HG03469 (cell line): Measurements from ENCODE around the gene DIDO1.
"Not testable (repeated sequence)": the region's sequence is repeated elsewhere in the genome, so short reads cannot be mapped to it uniquely, and the experiment has no call there.

ENCODE experiments used
- ATAC-seq: cut with Tn5 transposase; IDR thresholded peaks from one replicate; pipeline ENCODE4 v1.9.1; 2021; ENCODE audit warnings: mild to moderate bottlenecking, moderate library complexity, moderate number of reproducible peaks; ENCODE audit not compliant: unreplicated experiment

DIDO1 gene

GRCh38 chr20:62882426-62882825, 43.9 kb downstream of the DIDO1 start:
- no peak for ATAC-seq

DNA sequence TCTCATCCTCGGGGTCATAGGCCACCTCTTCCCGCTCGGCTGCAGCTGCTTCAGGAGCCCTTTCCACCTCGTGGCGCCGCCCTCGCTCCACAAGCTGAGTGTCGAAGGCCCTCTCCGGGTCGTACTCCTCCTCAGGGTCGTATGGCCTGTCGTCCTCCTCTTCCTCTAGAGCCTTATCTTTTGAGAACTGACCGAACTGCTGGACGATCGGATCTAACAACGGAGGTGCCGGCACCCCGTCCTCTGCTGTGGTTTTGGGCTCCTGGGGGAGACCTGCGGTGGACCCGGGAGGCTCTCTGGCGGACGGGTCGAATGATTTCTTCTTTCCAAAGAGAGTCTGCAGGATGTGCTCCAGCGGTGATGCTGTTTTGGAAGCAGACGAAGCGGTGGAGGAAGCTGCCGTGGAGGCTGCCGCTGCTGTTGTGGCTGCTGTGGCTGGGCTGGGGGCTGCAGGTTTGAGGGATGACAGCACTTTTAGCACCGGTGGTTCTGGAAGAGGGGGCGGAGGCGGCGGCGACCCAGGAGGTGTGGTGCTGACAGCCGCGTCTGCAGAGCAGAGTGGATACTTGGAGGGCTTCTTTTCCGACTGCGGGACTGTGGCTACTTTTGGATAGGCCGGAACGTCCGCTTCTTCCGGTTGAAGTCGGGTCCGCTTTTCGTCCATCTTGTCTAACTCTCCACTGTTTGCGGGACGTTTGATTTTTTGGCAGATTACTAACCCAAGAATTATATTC, 44.5 kb downstream of the DIDO1 start:
- ATAC-seq, result no peak

DNA sequence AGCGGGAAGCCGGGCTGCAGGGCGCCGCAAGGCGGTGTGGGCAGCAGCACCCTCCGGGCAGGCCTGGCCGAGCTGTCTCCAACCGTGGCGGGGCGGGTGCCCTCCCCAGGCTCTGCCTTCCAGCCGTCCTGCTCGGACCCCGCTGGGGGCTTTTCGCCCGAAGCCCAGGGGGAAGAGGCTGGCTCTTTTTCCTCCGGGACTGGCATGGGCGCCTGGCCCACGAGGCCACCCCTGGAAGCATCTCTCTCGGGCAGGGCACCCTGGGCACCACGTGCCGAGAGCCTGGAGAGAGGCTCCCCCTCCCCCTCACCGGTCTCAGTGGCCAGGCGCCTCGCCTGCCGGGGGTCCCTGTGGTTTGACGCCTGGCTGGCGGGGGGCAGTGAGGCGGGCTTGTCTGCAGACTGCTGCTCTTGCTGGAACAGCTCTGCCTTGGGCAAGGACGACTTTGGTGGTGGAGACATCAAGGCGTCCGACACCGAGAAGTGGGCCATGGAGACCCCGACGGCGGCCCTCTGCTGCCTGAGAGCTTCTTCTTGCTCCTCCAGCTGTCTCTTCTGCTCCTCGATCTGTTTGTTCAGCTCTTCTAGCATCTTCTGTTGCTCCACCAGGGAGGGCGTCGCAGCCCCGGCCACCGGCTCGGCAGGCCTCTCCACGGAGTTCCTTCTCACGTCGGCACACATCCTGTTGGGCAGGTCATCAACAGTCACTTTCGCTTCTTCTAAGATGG, 45.2 kb downstream of the DIDO1 start:
- no peak for ATAC-seq

- no peak for ATAC-seq
These were observed 46.0 kb downstream of the DIDO1 start for GRCh38 chr20:62880147-62880934.

DNA sequence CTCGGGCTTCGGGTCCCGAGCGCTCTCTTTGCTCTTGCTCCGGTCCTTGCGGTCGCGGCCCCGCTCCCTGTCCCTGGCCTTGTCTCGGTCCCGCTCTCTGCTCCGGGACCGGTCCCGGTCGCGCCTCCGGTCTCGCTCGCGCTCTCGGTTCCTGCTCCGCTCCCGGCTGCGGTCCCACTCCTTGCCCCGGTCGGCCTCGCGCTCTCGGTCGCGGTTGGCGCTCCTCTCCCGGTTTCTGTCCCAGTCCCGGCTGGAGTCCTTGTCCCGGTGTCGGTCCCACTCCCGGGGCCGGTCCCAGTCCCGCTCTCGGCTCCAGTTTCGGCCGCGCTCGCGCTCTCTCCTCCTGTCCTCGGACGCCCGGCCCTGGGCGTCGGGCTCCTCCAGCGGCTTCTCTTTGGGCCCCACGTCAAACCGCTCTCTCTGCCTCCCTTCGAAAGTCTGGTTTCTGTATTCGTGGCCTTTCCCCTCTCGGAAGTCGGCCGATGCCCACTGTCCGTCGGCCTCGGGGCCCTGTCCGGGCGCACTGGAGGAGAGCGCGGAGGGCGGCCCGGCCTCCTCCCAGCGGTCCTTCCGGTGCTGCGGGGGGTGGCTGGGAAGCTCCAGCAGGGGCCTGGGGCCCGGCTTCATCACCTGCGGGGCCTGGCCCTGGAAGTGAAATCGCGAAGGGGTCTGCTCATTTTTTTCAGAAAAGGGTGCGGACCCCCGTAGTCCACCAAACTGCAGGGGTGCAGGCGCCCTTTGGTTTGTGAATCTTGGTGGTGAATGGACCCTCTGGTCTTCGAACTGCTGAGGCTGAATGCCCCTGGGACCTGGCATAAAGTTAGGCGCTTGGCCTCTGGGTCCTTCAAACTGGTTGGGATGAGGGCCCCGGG, 46.8 kb downstream of the DIDO1 start:
- no peak for ATAC-seq

GRCh38 chr20:62878244-62879038, 47.9 kb downstream of the DIDO1 start:
- no peak for ATAC-seq

DNA sequence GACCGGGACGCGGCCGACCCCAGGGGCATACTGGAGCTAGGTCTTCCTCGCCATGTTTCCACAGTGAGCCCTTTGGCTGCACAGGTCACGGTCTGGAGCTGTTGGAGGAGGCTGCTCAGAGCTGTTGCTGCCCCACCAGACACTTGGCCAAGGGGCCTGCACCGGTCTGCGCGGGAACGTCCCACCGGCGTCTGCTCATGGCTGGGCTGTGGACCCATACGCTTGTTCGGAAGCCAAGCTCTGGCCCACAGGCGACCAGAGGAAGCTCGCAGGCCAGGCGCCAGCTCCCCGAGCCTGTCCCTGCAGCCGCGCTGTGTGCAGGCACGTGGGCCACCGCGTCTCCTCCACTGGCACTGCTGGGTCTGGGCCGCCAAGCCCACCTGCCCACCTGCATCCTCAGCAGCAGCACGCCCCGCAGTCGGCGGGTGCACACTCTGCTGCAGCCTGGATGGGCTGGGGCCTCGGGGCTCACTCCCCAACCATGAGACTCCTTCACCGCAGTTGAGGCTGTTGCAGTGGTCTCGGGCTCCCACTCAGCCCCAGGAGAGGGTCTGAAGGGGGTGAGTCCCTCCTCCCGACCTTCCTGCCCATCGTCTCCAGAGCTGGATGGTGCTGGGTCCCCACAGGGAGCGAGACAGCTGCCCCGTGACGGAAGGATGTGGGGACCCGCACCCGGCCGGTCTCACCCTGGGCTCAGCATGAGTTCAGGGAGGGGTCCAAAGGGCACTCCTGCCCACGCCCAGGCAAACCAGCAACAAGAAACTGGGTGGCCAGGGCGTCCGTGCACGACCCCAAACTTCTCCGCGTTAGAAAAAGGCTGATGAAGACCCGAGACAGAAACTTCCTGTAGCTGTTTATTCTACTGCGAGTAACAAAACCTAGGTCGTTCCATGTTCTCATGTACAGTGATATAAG, 49.1 kb downstream of the DIDO1 start:
- no peak for ATAC-seq

GRCh38 chr20:62876501-62876901, 49.8 kb downstream of the DIDO1 start:
- ATAC-seq, result no peak

GRCh38 chr20:62875419-62876361, 50.6 kb downstream of the DIDO1 start:
- no peak for ATAC-seq

DNA sequence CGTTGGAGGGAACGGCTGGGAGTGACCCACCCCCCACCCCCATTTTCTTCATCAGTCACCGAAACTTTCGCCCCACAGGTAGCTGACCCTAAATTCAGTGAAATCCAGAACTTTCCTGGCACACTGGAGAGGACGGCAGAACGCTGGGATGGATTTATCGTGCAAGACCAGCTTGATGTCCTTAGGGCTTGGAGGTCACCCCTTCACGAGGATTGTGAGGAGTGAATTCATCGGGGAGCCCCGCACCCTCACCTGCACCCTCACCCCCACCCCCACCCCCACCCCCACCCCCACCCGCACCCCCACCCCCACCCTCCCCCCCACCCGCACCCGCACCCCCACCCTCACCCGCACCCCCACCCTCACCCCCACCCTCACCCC, 51.4 kb downstream of the DIDO1 start:
- ATAC-seq, result no peak

- ATAC-seq, result not testable (repeated sequence)
These were observed 52.6 kb downstream of the DIDO1 start for GRCh38 chr20:62873681-62874031.

DNA sequence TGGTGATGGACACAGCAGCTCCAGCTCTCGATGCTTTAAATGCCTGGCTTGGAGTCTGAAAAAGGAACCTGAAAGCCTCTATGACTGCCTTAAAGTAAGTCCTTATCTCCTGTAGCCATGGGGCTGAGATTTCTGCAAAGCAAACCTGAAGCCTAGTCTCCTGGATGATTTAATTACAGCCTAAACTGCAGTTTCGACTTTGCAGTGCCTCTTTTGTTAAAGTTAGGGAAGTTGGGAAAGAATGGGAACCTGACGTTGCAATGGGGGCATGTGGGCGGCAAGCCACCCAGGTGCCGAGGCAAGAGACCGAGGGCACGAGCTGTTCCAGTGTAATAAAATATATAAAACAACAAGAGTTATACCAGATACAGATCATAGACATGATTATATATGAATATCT, 53.0 kb downstream of the DIDO1 start:
- no peak for ATAC-seq

DNA sequence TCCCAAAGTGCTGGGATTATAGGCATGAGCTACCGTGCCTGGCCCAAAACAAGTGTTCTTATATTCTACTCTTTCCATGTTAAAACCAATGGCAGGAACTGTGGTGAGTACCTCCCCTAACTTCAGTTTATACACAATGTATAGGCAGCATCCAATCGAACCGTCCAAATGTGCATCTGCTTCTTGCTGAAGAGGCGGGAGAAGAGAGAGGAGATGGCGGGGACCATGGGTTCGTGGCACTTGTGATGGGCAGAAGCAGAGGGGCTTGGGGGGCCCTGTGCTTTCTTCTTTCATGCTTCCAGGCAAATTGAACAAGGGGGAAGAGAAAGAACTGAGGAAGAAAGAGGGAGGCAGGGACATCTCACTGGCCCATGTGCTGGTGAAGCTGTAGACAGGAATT, 53.4 kb downstream of the DIDO1 start:
- ATAC-seq, result no peak

- no peak for ATAC-seq
These were observed 54.0 kb downstream of the DIDO1 start for GRCh38 chr20:62872184-62872847.

GRCh38 chr20:62864207-62864606, 62.1 kb downstream of the DIDO1 start:
- ATAC-seq, result no peak

GRCh38 chr20:62861726-62862336, 64.5 kb downstream of the DIDO1 start, which contains the start of gene TCFL5:
TSS of gene TCFL5 (minus strand) at chr20:62861822. CDS start at chr20:62861670, 152 bp downstream.
- no peak for ATAC-seq
